Measurements from ENCODE around the gene CSF1R.

The CSF1R gene

DNA sequence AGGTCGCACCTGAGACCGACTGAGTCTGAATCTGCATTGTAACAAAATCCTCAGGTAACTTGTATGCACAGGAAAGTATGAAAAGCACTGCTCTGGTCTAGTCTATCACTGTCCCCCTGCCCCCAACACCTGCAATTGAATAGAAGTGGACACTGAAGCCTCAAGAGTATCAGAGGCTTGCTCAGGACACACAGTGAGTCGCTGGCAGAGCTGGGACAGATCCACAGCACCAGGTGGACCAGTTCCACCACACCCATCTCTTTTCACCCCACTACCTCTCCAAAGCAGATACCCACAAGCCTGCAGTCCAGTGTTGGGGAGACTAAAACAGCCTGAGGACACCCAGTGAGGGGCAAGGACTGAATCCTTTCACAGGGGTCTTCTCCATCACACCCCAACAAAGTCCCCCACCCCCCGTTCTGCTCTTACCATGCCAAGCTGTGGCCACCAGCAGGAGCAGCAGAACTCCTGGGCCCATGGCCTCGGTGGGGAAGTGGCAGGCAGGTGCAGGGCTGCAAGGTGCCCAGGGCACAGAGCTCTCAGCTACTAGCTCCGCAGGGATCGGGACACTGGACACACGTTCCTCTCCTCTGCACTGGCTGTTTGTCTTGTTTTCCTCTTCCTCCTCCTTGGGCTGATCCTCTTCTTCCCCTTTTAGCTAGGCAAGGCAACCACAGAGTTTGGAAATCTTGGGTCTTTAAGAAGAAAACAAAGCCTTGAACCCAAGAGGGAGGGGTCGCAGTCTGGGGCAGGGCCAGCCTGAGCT is at the start of gene CSF1R:
Gene CSF1R, minus strand, starts transcription at position 605 of the 766 bp plus-strand sequence. Its CDS starts 127 bp downstream, at position 478.
- DNase-seq, result no peak

DNA sequence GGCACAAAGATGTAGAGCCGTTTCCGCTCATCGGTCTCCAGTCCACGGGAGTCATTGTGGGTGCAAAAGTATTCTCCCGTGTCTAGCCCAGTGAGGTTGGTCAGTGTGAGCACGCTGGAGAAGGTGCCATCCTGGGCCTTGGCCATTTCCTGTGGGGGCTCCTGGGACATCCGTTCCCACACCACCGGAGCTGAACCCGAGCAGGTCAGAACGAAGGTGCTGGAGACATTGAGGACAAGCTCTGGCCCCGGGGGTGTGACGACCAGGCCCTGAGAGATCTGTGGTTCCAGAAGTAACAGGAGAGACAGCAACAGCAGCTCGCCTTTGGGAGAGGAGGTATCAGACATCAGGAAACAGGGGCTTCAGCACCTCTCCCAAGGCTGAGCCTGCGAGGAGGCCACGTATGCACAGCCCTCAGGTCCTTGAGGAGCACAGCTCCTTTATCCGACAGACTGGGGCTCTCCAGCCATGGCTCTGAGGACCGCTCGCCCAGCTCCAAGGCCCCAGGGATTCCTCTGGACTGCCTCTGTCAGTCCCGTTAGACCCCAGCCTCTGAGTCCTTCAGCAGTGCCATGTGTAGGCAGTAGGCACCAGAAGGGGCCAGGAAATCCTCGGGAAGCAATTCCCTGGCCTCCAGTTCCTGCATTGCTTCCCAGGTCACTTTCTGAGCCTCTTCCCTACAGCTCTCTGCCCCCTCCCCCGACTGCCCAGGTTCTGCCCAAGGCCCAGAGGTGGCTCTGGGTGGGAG is 49.4 kb upstream of the CSF1R start:
- DNase-seq, result no peak

DNA sequence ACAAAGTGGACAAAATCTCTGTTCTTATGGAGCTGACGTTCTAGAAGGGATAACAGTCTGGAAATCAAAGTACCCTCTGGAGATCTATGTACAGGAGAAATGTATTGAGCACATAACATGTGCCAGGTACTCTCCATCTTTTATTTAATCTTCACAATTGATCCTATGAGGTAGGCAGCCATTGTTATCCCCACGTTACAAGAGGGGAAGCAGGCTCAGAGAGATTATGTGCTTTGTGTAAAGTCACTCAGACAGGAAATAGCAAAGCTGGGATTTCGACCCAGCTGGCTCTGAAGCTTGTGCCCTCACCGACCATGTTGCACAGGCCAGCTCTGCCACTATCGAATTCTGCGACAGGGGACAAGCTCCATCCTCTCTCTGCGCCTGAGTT is 47.8 kb upstream of the CSF1R start:
- no peak for DNase-seq

DNA sequence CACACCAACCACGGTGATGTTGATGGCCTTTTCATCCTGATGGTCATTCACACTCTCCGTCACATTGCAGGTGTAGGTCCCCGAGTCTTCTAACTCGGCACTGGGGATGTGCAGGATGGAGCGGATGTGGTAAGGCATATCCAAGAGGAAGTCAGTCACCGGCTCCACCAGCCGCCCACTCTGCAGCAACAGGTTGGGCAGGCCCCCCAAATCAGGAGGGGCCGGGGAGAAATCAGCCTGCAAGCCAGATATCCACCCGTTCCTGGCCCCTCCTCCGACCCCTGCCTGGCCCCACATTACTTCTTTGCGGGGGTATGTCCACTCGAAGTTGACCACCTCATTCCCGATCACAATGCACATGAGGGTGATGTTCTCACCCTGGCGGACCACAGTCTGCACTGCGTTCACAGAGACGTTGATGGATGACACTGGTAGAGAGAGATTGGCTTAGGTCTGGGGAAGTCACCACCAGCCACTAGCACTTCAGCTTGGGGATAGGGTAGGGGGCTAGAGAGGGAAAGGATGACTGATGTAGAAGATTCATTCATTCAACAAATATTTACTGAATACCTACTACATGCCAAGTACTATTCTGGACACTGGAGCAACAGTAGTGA is 47.3 kb upstream of the CSF1R start:
- no peak for DNase-seq

DNA sequence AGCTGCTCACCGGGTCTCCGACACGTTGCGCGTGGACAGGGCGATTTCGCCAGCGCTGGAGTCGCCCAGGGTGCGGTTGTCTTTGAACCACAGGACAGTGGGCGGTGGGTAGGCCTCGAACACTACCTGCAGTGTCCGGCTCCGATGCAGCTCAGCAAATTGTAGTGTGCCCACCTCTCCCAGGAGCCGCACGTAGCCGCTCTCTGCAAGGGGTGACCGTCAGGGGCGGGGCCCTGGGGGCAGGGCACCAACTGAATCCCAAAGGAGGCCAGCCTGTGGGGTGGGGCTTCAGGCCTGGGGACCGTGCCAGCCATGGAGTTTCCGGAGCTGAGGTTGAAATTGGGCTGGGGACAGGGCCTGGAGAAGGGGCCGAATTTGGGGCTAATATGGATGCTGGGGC is 46.4 kb upstream of the CSF1R start:
- no peak for DNase-seq

DNA sequence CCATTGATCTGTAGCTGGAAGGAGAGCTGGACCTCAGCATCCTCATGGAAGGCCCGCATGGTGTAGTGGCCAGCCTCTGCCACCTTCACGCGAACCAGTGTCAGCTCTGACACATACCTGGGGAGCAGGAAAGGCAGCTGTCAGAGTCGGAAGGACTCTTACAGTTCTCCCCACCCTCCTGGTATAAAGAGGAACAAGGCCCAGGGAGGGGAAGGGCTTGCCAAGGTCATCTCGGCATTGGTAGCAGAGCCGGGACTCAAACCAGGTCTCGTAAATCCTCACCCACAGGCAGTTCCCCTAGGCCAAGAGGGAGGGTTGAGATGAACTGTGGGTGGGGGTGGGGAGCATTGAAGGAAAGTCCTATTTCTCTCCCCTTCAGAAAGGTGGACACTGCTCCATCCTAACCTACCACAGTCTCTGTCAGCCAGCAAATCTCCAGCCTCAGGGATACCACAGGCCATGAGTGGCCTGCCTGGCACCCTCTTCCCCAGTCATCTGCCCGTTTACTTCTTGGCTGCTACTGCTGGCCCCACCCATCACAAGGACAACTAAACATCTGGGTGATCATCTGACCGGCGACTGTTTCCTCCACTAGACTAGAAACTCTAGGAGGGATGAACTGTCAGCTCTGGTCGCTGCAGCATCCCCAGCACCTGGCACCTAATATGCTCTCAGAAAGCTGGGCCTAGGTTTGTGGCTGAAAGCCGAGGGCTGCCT is 45.8 kb upstream of the CSF1R start:
- no peak for DNase-seq

DNA sequence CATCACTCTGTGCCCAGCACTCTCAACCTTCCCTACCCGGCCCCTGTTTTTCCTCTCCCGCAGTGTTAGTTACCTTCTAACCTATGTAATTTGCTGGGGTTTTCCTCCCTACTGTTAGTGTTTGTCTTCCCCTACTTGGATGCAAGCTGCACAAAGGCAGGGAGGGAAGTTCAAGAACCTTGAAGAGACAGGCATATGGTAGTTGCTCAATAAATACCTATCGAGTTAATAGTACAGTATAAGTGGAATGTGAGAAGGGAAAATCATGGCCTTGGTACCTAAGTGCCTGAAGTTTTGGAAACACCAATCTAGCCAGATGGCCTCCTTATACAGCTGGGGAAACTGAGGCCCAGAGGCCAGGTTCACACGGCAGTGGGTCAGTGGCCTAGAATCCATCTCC is 45.1 kb upstream of the CSF1R start:
- DNase-seq, result no peak

DNA sequence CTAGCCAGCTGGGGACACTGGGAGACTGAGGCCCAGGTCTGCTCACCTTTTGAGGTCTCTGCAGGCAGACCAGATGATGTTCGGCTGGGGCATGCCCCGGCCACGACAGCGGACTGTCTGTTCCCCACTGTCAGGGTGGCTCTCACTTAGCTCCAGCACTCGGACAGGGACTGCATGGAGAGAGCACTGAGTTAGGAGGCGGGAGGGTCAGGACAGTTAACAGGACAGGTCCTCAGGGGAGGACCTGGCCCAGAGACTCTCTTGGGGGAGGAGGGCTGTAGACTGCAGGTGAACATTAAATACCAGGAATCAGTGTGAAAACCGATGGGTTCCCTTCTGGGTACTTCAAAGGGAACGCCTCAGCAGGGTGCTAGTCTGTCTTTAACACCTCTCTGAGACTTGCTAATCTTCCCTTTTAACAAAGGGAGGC is 44.2 kb upstream of the CSF1R start:
- DNase-seq, result no peak

DNA sequence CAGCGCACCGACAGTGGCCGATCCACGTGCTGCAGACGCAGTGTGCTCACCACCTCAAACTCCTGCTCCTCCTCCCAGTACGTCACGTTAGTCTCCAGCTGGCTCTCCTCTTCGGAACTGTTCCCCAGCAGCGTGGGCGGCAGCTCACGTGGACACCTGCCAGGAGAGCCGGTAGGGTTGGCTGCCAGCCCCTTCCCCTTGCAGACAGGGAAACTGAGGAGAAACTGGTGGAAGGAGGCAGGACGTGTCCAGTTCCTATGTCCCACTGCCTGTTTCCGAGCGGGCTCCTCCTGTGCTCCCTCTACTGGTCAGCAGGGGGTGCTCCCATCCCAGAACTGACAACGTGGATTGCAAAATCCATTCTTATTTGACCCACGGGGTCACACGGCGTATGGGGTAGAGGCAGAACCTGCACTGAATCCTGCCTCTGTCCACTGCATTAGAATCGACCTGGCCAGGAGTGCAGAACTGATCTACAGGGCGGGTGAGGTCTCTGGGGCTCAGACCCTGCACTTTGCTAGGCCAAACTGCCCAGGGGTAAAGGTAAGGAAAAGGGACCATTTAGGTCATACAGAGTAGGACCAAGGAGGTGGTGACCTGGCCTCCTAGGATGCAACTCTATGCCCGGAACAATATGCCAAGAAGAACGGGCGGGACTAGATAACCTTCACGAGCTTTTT is 43.6 kb upstream of the CSF1R start:
- DNase-seq, result peak; percentile 38

DNA sequence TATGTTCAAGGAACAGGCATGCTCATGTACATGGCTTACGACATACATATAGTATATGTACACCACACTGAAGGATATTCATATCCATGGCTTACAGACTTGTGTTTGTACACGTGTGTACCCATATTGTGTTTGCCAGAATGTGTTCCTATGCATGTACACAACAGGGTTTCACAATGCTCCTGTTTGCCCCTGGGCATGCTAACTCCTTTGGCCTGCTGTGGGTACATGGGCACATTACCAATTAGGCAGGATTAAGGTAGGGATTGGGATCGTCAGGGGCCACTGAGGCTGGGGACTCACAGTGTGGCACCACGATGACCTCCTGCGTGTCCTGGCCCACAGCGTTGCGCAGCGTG is 43.1 kb upstream of the CSF1R start:
- DNase-seq, result no peak

DNA sequence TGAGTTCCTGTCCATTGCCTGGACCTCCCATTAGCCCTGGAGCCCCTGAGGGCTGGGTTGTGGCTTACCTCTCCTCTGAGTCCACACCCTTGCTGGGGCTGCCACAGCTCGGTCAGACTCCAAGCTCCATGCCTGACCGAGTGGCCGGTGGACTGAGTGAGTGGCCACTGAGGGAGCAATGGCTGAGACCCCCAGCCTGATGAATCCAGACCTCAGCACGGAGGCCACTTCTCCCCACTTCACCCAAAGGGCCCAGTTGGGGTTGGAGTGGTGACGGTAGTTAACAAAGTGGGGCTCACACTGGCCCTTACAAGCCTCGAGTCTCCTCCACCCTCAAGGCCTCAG is 40.5 kb upstream of the CSF1R start:
- no peak for DNase-seq

DNA sequence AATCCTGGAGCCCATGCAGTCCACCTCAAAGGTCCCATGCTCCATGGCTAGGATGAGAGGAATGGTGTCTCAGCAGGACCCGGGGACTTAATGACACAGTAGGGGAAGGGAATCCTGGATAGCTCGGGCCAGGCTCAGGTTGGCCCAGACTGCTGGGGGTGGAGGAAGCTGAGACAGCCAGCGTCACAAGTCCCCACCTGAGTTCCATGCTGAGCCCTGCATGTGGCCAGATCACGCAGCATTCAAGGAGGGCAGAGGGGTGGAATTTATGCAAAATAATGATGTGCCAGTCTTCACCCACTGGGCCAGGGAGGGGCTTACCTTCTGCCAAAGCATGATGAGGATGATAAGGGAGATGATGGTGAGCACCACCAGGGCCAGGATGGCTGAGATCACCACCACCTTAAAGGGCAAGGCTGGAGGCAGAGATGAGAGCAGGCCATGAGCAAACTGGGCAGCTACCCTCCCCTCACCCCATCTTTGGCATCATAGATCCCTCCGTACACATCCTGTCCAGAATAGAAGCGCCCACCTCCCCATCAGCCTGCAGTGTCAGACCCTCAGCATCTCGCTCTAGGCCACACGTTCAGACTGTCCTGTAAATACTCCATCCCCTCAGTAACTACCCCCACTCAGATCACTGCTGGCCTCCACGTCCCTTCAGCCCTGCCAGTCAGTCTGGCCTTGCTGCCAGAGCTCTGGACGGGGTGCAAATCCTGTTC is 40.0 kb upstream of the CSF1R start:
- no peak for DNase-seq

DNA sequence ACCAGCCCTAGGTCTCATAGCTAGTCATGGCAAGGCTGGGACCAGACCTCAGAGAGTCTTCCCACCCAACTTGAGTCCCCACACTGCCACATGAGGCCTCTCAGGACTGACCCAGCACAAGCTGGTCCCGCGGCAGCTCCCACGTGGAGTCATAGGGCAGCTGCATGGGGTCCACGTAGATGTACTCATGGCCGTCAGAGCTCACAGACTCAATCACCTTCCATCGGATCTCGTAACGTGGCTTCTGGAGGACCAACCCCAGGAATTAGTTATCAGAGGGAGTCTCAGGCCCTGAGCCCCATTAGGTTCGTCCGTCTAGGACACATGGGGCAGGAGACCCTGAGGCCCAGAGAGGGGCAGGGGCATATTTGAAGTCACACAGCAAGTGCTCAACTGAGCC is 39.0 kb upstream of the CSF1R start:
- no peak for DNase-seq

DNA sequence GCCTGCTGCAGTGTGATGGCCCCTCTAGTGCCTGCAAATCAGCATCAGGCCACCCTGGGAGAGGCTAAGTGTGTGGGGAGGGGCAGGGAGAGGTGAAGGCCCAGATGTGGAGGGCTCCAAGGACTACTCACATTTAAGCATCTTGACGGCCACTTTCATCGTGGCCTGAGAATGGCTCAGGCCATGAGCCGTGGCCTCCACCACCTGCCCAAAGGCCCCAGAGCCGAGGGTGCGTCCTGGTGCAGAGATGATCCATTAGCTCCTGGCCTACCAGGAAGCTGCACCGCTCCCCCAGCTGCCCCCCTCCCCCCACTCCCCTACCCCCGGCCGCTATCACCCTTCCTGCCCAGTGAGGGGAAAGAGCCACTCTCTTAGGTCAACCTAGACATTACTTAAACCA is 38.2 kb upstream of the CSF1R start:
- no peak for DNase-seq

DNA sequence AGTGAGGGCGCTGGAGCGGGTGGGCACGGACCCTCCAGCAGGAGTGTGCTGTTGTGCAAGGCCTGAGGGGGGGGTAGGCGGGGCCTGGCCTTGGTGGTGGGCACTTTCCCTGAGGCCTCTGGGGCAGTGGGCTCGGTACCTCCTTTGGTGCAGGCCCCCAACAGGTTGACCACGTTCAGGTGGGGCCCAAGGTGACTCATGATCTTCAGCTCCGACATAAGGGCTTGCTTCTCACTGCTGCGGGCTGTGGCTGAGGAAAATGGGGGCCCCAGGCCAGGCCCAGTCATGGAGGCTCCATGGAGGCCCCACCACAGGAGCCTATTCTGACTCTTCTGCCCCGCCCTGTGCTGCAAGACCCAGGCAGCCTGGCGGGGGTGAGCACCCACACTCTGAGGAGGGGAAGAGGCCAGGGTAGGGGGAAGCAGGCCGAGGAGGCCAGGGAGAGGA is 37.8 kb upstream of the CSF1R start:
- no peak for DNase-seq

DNA sequence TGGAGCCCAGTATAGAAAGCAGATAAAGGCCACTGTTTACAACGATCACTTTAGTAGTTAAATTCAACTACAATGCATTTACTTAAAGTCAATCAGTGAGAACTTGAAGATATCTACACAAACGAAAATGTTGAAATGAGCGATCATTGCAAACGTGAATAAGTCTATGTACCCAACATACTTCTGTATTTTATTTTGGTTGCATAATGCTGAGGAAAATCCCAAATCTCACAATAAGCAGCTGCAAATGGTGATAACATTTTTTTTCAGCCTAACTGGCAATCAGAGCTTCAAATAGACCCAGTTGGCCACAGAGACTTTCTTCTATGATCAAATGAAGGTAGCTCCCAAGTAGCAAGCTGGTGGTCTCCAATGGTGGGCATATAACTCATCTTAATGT is 37.2 kb upstream of the CSF1R start:
- no peak for DNase-seq

DNA sequence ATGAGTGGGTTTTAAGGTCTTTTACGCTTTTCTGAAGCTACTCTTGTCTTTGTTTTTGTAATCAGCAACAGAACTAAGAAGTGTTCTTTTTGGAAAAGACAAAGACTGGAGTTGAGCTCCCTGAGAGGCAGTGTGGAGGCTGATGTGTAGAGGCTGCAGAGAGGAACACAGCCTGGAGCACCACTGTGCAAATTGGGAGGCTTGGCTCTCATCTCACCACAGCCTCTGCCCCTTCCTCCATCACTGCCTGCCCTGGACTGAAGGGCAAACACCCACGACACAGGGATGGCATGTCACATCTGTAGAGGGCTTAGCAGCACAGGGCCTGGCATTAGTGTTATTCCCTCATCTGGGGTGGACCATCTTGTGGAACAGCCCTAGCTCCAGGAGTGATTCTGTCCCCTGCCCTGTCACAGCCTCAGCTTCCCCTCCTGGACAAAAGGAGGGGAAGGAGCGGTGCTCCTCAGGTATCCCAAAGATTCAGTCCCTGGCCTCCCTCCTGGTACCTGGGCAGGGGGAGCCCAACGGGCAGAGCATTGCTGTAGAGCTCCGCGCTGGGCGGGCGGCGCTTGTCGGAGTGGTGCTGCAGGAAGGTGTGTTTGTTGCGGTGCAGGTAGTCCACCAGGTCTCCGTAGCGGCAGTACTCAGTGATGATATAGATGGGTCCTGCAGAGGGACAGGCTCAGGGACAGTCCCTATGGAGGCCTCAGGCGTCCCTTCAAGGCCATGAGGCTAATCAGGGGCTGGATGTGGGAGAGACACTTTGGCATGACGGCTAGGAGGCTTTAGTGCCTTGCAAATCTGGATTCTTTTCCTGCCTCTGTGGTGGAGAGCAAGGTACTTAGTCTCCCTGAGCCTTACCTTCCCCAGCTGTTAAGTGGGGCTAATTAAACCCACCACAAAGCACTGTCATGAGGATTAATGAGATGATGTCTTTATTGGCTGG is 36.5 kb upstream of the CSF1R start:
- DNase-seq, result no peak

DNA sequence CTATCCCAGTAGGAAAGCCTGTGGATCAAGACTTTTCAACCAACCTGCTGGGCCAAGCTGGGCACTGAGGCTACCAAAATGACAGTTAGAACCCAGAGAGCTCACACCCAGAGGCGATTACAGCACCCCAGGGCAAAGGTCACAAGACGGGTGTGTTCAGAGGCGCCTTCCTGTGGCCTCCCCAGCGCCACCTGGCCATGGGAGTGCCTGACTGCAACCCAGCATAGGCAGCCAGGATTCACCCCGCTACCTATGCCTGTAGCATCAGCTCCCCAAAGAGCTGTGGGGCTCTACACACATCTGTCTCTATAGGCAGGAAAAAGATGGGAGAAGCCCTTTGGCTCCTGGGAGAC is 35.8 kb upstream of the CSF1R start:
- DNase-seq, result no peak

DNA sequence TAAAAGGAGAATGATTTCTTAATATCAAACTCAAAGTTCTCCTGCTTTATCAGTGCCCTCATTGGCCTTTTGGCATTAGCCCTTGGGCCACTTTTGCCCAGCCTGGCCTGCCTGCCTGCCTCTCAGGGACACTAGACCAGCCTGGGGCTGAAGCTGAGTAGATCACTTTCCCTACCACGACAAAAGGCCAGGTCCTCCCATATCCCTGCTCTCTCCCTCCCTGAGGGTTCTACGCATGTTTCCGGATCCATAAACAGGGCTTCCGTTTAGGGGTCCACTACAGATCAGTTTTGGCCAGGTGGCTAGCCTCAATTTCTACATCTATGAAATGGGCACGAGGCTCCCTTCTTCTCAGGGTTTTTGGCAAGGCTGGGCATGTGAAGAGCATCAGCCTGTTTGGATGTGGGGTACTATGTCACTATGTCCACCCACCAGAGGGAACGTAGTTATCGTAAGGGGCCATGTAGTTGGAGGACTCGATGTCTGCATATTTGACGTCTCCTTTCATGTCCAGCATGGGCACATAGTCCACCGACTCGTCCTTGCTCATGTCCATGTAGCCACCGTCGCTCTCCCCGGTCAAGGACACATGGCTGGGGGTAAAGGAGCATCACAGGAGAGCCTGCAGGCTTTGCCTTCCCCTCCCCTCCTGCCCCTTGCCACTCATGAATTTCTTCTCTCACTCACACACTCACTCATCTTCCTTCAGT is 35.2 kb upstream of the CSF1R start:
- DNase-seq, result no peak
